HepG2 (cell line): Measurements from ENCODE around the gene SNRNP200. TPM values are rescaled to one million over a fixed set of nuclear protein-coding genes. Genes with fewer than 3 reads are reported as not detected.

ENCODE experiments used
- ATAC-seq: fragments of 200-7000 bp; cut with Tn5 transposase; 3 replicates; pipeline ENCODE4 v1.9.1; 2020; ENCODE audit warnings: mild to moderate bottlenecking, moderate library complexity
- BruUV-seq: library from RNA; stranded (reverse); fragments of 400-500 nt; replicated peaks from 2 replicates; lab custom pipeline; 2021; lab: Mats Ljungman, UMichigan
- CTCF ChIA-PET: fragments of 300-600 bp; formaldehyde crosslinking; extraction: SDS; loops from one replicate; lab custom pipeline; 2021; ENCODE audit warnings: low total read pairs, inconsistent platforms, low intra/inter-chr PET ratio; lab: Yijun Ruan, JAX
- POLR2A ChIA-PET: fragments of 350-600 bp; sonication (Branson Sonifier 250); formaldehyde crosslinking; loops from one replicate; lab custom pipeline; 2020; ENCODE audit warnings: antibody characterized with exemption, inconsistent platforms; lab: Yijun Ruan, JAX
- DNase-seq: peaks from one replicate; pipeline ENCODE4 v3.0.0-alpha.2; 2015; ENCODE audit warnings: low spot score
- FAIRE-seq: peaks from 3 replicates; lab custom pipeline; 2011; peaks lifted over from hg19 to GRCh38; lab: Jason Lieb, UNC
- H2AFZ ChIP-seq: one replicate; pipeline ENCODE4 v1.6.1; 2011; ENCODE audit warnings: low read length, inconsistent platforms
- H3K27ac ChIP-seq: fragments of 300-600 bp; 3 replicates; pipeline ENCODE4 v1.8.0; 2011; ENCODE audit warnings: mixed run types, mild to moderate bottlenecking, mixed read lengths, low read length, inconsistent platforms; ENCODE audit not compliant: insufficient read depth; ENCODE audit errors: extremely low read length
- H3K27me3 ChIP-seq, 2 experiments: fragments of 200-600 bp in 1 of 2; 2 replicates in 1 of 2; 3 replicates in 1 of 2; pipeline versions ENCODE4 v1.6.0 to v1.8.0; 2011; ENCODE audit warnings: low read length in 2 of 2, mild to moderate bottlenecking in 2 of 2, moderate library complexity in 2 of 2, inconsistent platforms in 1 of 2; ENCODE audit not compliant: insufficient read depth in 2 of 2, control insufficient read depth in 1 of 2
- H3K36me3 ChIP-seq, 2 experiments: fragments of 200-600 bp in 1 of 2; replicated peaks in 1 of 2; 2 replicates in 1 of 2; 3 replicates in 1 of 2; pipeline versions ENCODE4 v1.5.1 to v1.8.0; 2011; ENCODE audit warnings: low read length in 2 of 2, inconsistent platforms in 1 of 2; ENCODE audit not compliant: insufficient read depth in 2 of 2, control insufficient read depth in 1 of 2
- H3K4me1 ChIP-seq: 2 replicates; pipeline ENCODE4 v1.5.1; 2012; ENCODE audit warnings: low read length, inconsistent platforms; ENCODE audit not compliant: insufficient read depth
- H3K4me2 ChIP-seq: 2 replicates; pipeline ENCODE4 v1.6.0; 2011; ENCODE audit warnings: low read depth, low read length, inconsistent platforms
- H3K4me3 ChIP-seq, 3 experiments: fragments of 200-600 bp in 1 of 3; sonication (generic), shearing (Covaris generic) in 1 of 3; replicated peaks in 1 of 3; 2 replicates each; pipeline ENCODE4 v1.5.1; 2011 to 2016; ENCODE audit warnings: low read length in 3 of 3, inconsistent platforms in 2 of 3, low read depth in 2 of 3, mild to moderate bottlenecking in 2 of 3, control low read depth in 1 of 3, mixed read lengths in 1 of 3; ENCODE audit not compliant: insufficient read depth in 1 of 3
- H3K79me2 ChIP-seq: one replicate; pipeline ENCODE4 v1.6.1; 2011; ENCODE audit warnings: low read length, inconsistent platforms; ENCODE audit not compliant: insufficient read depth
- H3K9ac ChIP-seq: 2 replicates; pipeline ENCODE4 v1.6.0; 2011; ENCODE audit warnings: mild to moderate bottlenecking, low read depth, low read length, inconsistent platforms; ENCODE audit not compliant: insufficient read depth
- H3K9me3 ChIP-seq: 2 replicates; pipeline ENCODE4 v1.5.1; 2012; ENCODE audit warnings: mild to moderate bottlenecking, low read length
- H4K20me1 ChIP-seq: 2 replicates; pipeline ENCODE4 v1.6.0; 2011; ENCODE audit warnings: inconsistent platforms, mild to moderate bottlenecking, low read length, moderate library complexity; ENCODE audit not compliant: insufficient read depth
- CEBPB ChIP-seq: IDR thresholded peaks from 2 replicates; pipeline ENCODE4 v1.6.1; 2011; ENCODE audit warnings: low read depth, low read length, improper control_type of control experiment, borderline replicate concordance
- HDAC2 ChIP-seq: sonication (generic); formaldehyde crosslinking; IDR thresholded peaks from 2 replicates; pipeline ENCODE4 v1.4.0; 2020; ENCODE audit warnings: missing genetic modification reagents
- MXI1 ChIP-seq: IDR thresholded peaks from 3 replicates; pipeline ENCODE4 v1.6.1; 2012; ENCODE audit warnings: low read depth, low read length, inconsistent platforms, borderline replicate concordance
- NCOR1 ChIP-seq: fragments of 200-600 bp; sonication (generic); IDR thresholded peaks from 2 replicates; pipeline ENCODE4 v1.7.0; 2017; ENCODE audit warnings: antibody characterized with exemption, low read length, borderline replicate concordance
- NR2F1 ChIP-seq, 2 experiments: fragments of 450-650 bp in 1 of 2; formaldehyde crosslinking in 1 of 2; IDR thresholded peaks; 2 replicates each; pipeline versions ENCODE4 v1.5.0 to v1.6.1; 2016 to 2020; ENCODE audit warnings: mild to moderate bottlenecking in 1 of 2, missing compliant biosample characterization in 1 of 2, missing genetic modification reagents in 1 of 2, moderate library complexity in 1 of 2
- NR2F6 ChIP-seq, 2 experiments: IDR thresholded peaks; 2 replicates each; pipeline ENCODE4 v1.6.1; 2016; ENCODE audit warnings: antibody characterized with exemption in 1 of 2, mild to moderate bottlenecking in 1 of 2
- SOX13 ChIP-seq, 3 experiments: fragments of 450-650 bp in 1 of 3; sonication (generic) in 1 of 3; formaldehyde crosslinking in 1 of 3; IDR thresholded peaks in 2 of 3; conservative IDR thresholded peaks in 1 of 3; 2 replicates each; pipeline versions ENCODE4 v1.5.0 to v1.6.1; 2016 to 2020; ENCODE audit warnings: antibody characterized with exemption in 1 of 3, mild to moderate bottlenecking in 1 of 3, missing compliant biosample characterization in 1 of 3, missing genetic modification reagents in 1 of 3, moderate library complexity in 1 of 3
- SOX5 ChIP-seq: IDR thresholded peaks from 2 replicates; pipeline ENCODE4 v1.6.1; 2016; ENCODE audit warnings: borderline replicate concordance
- SOX6 ChIP-seq, 2 experiments: fragments of 450-650 bp in 1 of 2; sonication (generic) in 1 of 2; formaldehyde crosslinking in 1 of 2; IDR thresholded peaks; 2 replicates each; pipeline versions ENCODE4 v1.4.0 to v1.6.1; 2017 to 2020; ENCODE audit warnings: antibody characterized with exemption in 1 of 2, mild to moderate bottlenecking in 1 of 2, missing genetic modification reagents in 1 of 2
- TAF15 ChIP-seq: fragments of 200-400 bp; formaldehyde crosslinking; IDR thresholded peaks from one replicate; pipeline ENCODE4 v1.6.1; 2018; ENCODE audit warnings: mild to moderate bottlenecking, low read depth, low read length; ENCODE audit not compliant: poor library complexity, severe bottlenecking
- ZNF224 ChIP-seq: sonication (generic); formaldehyde crosslinking; IDR thresholded peaks from 2 replicates; pipeline ENCODE4 v1.5.0; 2020; ENCODE audit warnings: mild to moderate bottlenecking, missing genetic modification reagents
- WGBS: methylation state at CpG from one replicate; pipeline ENCODE4 v1.1.6; 2017; ENCODE audit warnings: low lambda C conversion rate; 5-methylcytosine and 5-hydroxymethylcytosine counted together
- in situ Hi-C: cut with HindIII; loops from 2 replicates; pipeline ENCODE4 v1.10.0; 2017; ENCODE audit warnings: low pct_unique_long_range_greater_than_20kb; ENCODE audit not compliant: extremely low pct_ligation_motif_present
- intact Hi-C: fragments of 100-400 bp; cut with micrococcal nuclease; formaldehyde crosslinking; loops from one replicate; pipeline ENCODE4 v1.10.0; 2022; ENCODE audit not compliant: unreplicated experiment
- polyA plus RNA-seq, 8 experiments: library from polyadenylated mRNA; depleted of rRNA in 3 of 8; stranded (reverse) in 7 of 8; unstranded in 1 of 8; fragments of >200 nt; fragmentation: Illumina TruSeq in 4 of 8; extraction: Trizol in 4 of 8; gene quantifications; 2 replicates each; pipeline versions ENCODE4 v1.2.1 to v1.2.3, GENCODE V29; 2011 to 2016; ENCODE audit warnings: low read depth in 4 of 8, missing spikeins in 1 of 8, mixed read lengths in 1 of 8; ENCODE audit not compliant: insufficient read depth in 1 of 8
- total RNA-seq, 5 experiments: library from RNA; depleted of rRNA; stranded (reverse); fragments of >200 nt; fragmentation: Illumina TruSeq; extraction: Trizol; gene quantifications; 2 replicates each; pipeline ENCODE4 v1.2.3, GENCODE V29; 2016; ENCODE audit warnings: low read depth in 1 of 5
- TF ChIP-seq, protein P1 (sequence below): sonication (generic); formaldehyde crosslinking; conservative IDR thresholded peaks from 2 replicates; pipeline ENCODE4 v1.4.0; 2020; ENCODE audit warnings: mild to moderate bottlenecking, missing genetic modification reagents, moderate library complexity

Gene SNRNP200
- total and polyA plus RNA-seq, 2 of the 13 experiments (the other 11 are each of a cell fraction or from before 2014, with no cell fraction given), result 99.0 to 232 TPM

DNA sequence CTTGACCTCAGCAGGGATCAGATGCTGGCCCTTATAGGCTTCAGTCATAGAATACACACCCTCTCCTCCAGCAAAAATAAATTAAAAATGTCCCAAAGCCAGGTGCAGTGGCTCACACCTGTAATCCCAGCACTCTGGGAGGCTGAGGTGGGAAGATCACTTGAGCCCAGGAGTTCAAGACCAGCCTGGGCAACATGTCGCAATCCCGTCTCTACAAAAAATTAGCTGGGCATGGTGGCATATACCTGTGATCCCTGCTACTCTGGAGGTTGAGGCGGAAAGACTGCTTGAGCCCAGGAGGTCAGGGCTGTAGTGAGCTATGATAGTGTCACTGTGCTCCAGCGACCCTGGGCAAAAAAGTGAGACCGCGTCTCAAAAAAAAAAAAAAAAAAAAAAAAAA lies 24.5 kb upstream of the SNRNP200 start:
- BruUV-seq, result no TSS peak
- no peak for ATAC-seq
- POLR2A ChIA-PET, result interaction anchor here (0.6 to 1.4 kb wide), 2 partner anchors 24 to 71 kb away, joined by 3 to 4 read pairs; no protein-coding TSS in a partner anchor

DNA sequence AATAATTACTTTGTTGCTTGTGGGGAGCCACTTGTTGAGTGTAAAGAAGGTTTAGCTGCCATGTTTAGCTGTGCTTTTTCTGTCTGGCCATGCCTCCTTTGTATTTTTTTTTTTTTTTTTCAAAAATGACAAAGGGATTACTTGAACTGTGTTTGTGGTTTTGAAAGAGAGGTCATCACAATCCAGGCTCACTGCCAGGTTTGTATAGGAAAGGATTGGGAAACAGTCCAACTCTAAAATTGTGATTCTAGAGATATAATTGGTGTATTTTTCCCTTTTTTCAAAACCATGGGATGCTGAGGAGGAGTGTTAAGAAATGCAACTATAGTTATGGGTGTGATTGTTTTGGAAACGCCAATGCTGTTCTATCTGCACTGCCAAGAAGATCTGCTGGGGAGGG lies 24.1 kb upstream of the SNRNP200 start:
- POLR2A ChIA-PET, result interaction anchor here (1.4 kb wide), 1 partner anchor 24 kb away, joined by 3 read pairs; no protein-coding TSS in a partner anchor
- no peaks in the 10 kb centered on the region for H3K9me3 ChIP-seq
- H3K36me3 ChIP-seq, result peaks cover 5 to 15% of the 10 kb centered on the region in 2 experiments; a peak in 4 of 5 replicates
- peaks cover 28% of the 10 kb centered on the region for H3K4me1 ChIP-seq
- BruUV-seq, result no TSS peak
- H4K20me1 ChIP-seq, result no peaks in the 10 kb centered on the region
- TF ChIP-seq NCOR1, result peak; percentile 25; the same call in 1 of the 2 replicates
- TF ChIP-seq, protein P1, sequence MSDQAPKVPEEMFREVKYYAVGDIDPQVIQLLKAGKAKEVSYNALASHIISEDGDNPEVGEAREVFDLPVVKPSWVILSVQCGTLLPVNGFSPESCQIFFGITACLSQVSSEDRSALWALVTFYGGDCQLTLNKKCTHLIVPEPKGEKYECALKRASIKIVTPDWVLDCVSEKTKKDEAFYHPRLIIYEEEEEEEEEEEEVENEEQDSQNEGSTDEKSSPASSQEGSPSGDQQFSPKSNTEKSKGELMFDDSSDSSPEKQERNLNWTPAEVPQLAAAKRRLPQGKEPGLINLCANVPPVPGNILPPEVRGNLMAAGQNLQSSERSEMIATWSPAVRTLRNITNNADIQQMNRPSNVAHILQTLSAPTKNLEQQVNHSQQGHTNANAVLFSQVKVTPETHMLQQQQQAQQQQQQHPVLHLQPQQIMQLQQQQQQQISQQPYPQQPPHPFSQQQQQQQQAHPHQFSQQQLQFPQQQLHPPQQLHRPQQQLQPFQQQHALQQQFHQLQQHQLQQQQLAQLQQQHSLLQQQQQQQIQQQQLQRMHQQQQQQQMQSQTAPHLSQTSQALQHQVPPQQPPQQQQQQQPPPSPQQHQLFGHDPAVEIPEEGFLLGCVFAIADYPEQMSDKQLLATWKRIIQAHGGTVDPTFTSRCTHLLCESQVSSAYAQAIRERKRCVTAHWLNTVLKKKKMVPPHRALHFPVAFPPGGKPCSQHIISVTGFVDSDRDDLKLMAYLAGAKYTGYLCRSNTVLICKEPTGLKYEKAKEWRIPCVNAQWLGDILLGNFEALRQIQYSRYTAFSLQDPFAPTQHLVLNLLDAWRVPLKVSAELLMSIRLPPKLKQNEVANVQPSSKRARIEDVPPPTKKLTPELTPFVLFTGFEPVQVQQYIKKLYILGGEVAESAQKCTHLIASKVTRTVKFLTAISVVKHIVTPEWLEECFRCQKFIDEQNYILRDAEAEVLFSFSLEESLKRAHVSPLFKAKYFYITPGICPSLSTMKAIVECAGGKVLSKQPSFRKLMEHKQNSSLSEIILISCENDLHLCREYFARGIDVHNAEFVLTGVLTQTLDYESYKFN, result no peak
- peak; percentile 38; the same call in 1 of the 2 replicates for TF ChIP-seq NR2F6 (IDR thresholded peaks at IDR 0.05)
- TF ChIP-seq NR2F6 (CRISPR knock-in tag; IDR thresholded peaks at IDR 0.05), result no peak
- no peak for TF ChIP-seq NR2F1 (CRISPR knock-in tag; IDR thresholded peaks at IDR 0.05)
- no peak for TF ChIP-seq HDAC2
- peak; percentile 47; the same call in 1 of the 2 replicates for TF ChIP-seq CEBPB
- no peak for TF ChIP-seq SOX6 (IDR thresholded peaks at IDR 0.05)
- TF ChIP-seq SOX6 (CRISPR knock-in tag; IDR thresholded peaks at IDR 0.05), result peak; percentile 20; the same call in 1 of the 2 replicates
- no peak for TF ChIP-seq TAF15
- no peak for TF ChIP-seq MXI1
- TF ChIP-seq SOX13 (IDR thresholded peaks at IDR 0.05), result no peak
- TF ChIP-seq SOX13 (CRISPR knock-in tag; conservative IDR thresholded peaks at IDR 0.05 in 1 of 2, IDR thresholded peaks at IDR 0.05 in 1 of 2), result peak in 1 of 2 experiments; percentile 65; a peak in 2 of 4 replicates
- TF ChIP-seq SOX5 (CRISPR knock-in tag), result peak; percentile 54; the same call in 1 of the 2 replicates
- H3K27me3 ChIP-seq, result no peaks in the 10 kb centered on the region; a peak in 1 of 5 replicates
- DNase-seq, result peak; percentile 34
- H3K4me2 ChIP-seq, result no peak overlapping the region
- FAIRE-seq, result no peak
- no peak overlapping the region for H3K27ac ChIP-seq
- intact Hi-C loops, result loop anchor here (10.0 kb wide), 1 partner anchor 125 kb away; the partner anchor contains the start of gene STARD7
- WGBS, result 73% methylated on average over 1 of the region's 1 CpG
- in situ Hi-C loops, result no loop called here
- H3K4me3 ChIP-seq, result no peak overlapping the region
- H2AFZ ChIP-seq, result no peak overlapping the region
- CTCF ChIA-PET, result no interaction called here
- H3K9ac ChIP-seq, result no peak overlapping the region
- no peak for ATAC-seq
- no peaks in the 10 kb centered on the region for H3K79me2 ChIP-seq

More for the DNA sequence above, 24.5 kb upstream of the SNRNP200 start:
- WGBS, result 96% methylated on average over 6 of the region's 6 CpGs
- no peaks in the 10 kb centered on the region for H3K27me3 ChIP-seq
- no peak overlapping the region for H3K9ac ChIP-seq
- in situ Hi-C loops, result no loop called here
- FAIRE-seq, result no peak
- DNase-seq, result no peak
- H3K4me1 ChIP-seq, result peaks cover 28% of the 10 kb centered on the region
- H3K9me3 ChIP-seq, result no peaks in the 10 kb centered on the region
- no peak overlapping the region for H3K4me3 ChIP-seq
- TF ChIP-seq CEBPB (peak; percentile 69), ZNF224 (CRISPR knock-in tag) (no peak)
- H2AFZ ChIP-seq, result no peak overlapping the region
- H3K27ac ChIP-seq, result no peak overlapping the region
- H3K36me3 ChIP-seq, result peaks cover 5 to 15% of the 10 kb centered on the region in 2 experiments; a peak in 4 of 5 replicates
- H3K4me2 ChIP-seq, result no peak overlapping the region
- CTCF ChIA-PET, result no interaction called here
- intact Hi-C loops, result loop anchor here (10.0 kb wide), 1 partner anchor 125 kb away; the partner anchor contains the start of gene STARD7
- H4K20me1 ChIP-seq, result no peaks in the 10 kb centered on the region
- H3K79me2 ChIP-seq, result no peaks in the 10 kb centered on the region
